ENCODE data around the gene CNIH2.
A peak's percentile ranks its signal among the peaks of the same experiment; 100 is the strongest.
"Not testable (repeated sequence)": the region's sequence is repeated elsewhere in the genome, so short reads cannot be mapped to it uniquely, and the experiment has no call there.

The CNIH2 gene

DNA sequence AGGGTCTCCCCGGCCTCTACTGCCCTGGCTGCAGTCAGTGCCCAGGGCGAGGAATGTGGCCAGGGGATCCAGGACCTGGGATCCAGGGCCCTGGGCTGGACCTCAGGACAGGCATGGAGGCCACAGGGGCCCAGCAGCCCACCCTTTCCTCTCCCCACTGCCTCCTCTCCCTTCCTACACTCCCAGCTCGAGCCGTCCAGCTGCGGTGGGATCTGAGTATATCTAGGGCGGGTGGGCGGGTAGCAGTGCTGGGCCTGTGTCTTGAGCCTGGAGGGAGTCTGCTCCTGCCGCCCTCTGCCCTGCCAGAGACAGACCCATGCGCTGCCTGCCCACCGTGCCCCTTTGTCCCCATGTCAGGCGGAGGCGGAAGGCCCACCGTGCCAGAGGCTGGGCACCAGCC is 1.4 kb upstream of the CNIH2 start:
- not testable (repeated sequence) for DNase-seq (ENCODE audit: low read depth in 2 of 3, low spot score in 2 of 3)

DNA sequence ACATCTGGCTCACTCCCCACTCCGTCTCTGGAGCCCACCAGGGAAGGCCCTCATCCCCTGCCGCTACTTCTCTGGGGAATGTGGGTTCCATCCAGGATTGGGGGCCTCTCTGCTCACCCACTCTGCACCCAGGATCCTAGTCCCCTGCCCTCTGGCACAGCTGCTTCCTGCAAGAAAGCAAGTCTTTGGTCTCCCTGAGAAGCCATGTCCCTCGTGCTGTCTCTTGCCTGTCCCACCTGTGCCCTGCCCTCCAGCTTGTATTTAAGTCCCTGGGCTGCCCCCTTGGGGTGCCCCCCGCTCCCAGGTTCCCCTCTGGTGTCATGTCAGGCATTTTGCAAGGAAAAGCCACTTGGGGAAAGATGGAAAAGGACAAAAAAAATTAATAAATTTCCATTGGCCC is 911 bp upstream of the CNIH2 start:
- not testable (repeated sequence) for DNase-seq (ENCODE audit: low read depth in 2 of 3, low spot score in 2 of 3)

DNA sequence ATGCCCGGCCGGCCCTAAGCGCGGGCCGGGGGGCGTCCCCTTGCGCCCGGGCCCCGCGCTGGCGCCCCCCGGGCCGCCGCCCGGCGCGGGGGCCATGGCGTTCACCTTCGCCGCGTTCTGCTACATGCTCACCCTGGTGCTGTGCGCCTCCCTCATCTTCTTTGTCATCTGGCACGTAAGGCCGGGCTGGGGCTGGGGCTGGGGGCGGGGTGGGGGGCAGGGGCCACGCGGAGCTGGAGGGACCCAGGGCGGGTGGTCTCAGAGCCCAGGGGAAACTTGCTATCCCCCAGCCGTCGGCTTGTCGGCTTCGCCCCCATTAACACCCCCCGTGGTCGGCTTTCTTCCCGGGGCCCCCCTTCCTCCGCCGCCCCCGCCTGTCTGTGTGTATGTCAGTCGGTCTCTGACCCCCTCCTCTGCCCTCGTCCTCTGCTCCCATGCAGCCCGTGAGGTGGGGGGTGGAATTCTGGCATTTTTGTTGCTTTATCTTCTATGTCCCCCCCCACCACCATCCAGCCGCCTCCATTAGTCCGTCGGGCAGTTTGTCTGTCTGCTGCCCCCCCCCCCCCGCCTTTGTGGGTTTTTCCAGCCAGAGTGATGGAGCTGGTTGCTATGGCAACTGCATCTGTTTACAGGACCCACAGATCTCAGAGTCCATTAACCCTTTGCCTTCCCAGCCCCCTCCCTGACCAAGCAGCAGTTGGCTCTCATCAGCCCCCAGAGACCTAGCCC is 552 bp downstream of the CNIH2 start:
- no peak for DNase-seq (ENCODE audit: low read depth in 2 of 3, low spot score in 2 of 3)

DNA sequence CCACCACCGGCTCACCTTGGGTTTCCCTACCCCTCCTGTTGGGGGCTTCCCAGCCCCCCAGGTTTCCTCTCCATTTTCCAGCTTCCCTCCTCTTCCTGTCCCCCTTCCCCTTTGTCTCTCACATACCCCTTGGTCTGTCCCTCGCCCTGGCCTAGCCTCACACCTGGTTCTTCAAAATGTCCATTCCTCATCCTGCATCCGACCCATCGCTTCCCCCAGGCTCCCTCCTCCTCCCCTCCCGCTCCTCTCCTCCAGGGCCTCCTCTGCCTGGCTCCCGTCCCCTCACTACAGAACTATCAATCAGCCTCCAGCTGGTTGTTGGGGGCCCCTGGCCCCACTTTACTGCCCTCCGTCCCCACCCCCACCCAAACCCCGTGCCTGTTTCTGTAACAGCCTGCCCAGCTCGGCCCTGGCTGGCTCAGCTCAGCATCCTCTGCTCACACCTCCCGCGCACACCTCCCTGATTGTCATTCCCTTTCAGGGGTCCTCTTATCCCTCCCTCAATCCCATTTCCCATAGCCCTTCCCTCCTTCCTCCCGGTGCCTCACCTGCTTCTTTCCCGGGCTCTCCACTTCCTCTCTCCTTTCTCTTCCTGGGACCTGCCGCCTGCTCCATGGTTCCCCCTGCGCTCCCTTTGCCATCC is 1.2 kb downstream of the CNIH2 start:
- no peak for DNase-seq (ENCODE audit: low read depth in 2 of 3, low spot score in 2 of 3)

DNA sequence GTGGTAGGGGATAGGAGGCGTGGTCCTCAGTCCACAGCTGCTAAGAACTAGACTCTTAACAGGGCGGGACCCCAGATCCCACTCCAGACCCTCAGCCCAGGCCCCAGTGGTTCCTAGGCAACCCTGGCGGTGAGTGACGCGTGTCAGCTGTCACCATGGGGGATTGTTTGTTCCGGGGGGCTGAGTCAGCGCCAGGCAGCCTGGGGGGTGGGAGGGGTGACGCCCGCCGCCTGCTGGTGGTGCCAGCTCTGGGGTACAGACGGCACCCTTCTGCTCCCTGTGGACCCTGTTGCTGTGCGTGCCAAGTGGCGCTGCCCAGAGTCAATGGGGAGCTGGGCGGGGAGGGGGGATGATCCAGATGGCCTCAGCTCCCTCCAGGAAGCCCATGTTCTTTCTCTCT is 2.5 kb downstream of the CNIH2 start:
- no peak for DNase-seq (ENCODE audit: low read depth in 2 of 3, low spot score in 2 of 3)

DNA sequence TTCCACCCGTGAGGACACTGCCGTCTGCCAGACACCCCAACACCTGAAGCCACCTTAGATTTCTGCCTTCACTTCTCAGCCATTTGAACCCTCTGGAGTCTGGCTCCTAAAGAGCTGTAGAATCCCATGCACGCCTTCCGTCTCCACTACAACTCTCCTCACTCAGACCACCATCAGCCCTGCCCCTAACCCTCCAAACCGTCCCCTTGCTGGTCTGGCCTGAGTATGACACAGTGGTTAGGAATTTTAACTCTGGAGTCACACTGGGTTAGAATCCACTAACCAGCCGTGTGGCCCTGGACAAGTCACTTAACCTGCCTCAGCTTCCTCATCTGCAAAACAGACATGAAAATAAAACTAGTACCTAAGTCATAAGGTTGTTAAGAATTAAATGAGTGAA is 3.0 kb downstream of the CNIH2 start:
- no peak for DNase-seq (ENCODE audit: low read depth in 2 of 3, low spot score in 2 of 3)

DNA sequence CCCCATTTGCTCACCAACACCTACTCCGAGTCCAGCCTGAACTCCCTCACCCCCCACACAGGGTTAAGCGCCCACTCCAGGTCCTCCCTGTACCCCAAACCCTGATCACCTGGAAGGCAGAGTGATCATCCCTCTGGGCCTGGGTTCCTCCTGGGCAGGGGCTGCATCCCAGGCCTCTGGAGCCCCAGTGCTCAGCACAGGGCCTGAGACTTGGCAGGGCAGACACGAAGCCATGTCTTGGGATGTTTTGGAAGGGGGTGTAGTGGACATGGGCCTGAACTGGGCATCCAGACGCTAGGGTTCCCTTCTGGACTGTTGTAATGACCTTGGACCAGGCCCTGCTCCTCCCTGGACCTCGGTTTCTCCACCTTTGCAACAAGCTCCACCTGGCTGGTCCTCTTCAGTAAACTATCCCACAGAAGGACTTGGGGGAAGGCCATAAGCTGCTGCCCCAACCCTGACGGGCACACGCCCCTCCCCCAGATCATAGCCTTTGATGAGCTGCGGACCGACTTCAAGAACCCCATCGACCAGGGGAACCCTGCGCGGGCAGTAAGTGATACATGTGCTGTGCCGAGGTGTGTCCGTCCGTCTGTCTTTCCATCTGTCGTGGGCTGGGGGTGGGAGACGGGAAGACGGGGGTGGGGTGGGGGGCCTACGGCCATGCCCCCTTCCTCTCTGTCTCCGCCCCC is 3.9 kb downstream of the CNIH2 start:
- no peak for DNase-seq (ENCODE audit: low read depth in 2 of 3, low spot score in 2 of 3)

DNA sequence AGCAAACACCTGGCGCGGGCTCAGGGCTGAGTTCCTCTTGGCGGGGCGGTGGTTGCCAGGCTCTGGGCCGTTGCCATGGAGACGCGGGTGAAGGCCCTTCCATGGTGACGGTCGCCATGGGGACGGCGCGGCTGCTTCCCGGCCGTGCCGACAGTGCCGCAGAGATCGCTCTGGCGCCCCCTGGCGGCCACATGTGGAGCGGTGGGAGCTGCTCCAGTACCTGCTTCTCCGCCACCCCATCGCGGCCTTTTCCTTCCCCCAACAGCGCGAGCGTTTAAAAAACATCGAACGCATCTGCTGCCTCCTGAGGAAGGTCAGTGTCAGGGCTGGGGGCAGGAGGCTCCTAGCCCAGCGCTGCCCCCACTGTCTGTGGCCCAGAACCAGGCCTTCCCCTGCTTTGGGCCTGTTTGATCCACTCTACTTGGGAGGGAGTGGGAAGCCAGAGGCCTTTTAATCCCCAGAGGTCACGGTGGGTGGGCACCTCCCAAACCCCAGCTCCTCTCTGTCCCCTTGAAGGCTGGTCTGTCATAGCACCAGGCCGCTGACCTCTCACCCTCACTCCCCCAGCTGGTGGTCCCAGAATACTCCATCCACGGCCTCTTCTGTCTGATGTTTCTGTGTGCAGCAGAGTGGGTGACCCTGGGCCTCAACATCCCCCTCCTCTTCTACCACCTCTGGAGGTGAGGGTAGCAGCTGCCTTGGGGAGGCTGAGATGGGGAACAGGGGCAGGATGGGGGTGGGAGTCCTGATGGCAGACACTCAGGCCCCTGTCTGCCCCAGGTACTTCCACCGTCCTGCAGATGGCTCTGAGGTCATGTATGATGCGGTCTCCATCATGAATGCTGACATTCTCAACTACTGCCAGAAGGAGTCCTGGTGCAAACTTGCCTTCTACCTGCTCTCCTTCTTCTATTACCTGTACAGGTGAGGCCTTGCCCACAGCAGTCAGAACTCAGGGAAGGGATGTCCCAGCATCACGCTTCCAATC is 4.8 kb downstream of the CNIH2 start:
- peak; percentile 96 to 99 (median 98) for DNase-seq (ENCODE audit: low read depth in 2 of 3, low spot score in 2 of 3)

DNA sequence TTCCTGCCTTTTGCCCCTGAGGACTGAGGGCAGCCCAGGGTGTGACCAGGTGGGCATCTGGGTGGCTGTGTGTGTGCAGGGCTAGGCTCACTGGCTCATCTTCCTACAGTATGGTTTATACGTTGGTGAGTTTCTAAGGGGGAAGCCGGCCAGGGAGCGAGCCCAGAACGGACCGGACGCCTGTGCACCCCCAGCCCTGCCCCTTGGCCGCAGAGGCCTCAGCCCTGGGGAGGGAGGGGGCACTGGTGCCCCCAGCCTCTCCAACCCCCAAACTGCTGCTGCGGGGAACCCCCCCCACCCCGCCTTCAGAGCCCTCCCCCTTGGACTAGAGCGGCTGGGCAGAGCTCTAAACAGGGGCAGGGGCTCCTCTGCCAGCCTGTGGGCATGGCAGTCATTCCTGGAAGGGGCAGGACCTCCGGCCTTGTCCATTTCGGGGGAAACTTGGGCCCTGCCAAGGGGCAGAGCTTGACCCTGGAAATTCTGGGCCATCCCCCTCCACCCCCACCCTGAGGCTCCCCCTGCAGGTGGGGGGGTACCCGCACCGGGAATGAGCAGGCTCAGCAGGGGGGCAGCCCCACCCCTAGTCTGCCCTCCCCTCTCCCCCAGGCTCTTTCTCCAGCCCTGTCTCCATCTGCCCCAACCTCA is 5.6 kb downstream of the CNIH2 start:
- DNase-seq (ENCODE audit: low read depth in 2 of 3, low spot score in 2 of 3): no peak

DNA sequence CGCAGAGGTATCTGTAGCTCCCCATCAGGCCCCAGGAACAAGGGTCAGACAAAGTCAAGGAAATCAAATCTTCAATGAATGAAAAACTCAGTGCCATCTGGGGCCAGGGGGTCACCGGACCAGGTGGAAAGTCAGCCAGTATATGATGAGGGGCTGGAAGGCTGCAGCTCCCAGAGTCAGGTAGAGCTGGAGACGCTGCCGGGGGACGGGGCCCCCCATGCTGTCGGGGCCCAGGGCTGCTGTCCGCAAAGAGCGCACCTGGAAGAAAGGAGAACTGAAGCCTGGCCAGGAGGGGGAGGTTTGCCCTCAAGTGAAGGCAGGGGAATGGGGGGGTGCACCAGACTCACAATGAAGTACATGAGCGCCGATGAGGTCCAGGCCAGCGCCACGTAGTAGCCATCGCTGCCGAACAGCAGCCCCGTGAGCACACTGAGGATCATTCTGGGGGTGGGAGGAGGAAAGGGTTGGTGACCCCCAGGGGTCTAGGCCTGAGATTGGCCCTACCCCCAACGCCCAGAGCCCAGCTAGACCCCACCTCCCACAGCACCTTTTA is 6.6 kb downstream of the CNIH2 start:
- no peak for DNase-seq (ENCODE audit: low read depth in 2 of 3, low spot score in 2 of 3)

DNA sequence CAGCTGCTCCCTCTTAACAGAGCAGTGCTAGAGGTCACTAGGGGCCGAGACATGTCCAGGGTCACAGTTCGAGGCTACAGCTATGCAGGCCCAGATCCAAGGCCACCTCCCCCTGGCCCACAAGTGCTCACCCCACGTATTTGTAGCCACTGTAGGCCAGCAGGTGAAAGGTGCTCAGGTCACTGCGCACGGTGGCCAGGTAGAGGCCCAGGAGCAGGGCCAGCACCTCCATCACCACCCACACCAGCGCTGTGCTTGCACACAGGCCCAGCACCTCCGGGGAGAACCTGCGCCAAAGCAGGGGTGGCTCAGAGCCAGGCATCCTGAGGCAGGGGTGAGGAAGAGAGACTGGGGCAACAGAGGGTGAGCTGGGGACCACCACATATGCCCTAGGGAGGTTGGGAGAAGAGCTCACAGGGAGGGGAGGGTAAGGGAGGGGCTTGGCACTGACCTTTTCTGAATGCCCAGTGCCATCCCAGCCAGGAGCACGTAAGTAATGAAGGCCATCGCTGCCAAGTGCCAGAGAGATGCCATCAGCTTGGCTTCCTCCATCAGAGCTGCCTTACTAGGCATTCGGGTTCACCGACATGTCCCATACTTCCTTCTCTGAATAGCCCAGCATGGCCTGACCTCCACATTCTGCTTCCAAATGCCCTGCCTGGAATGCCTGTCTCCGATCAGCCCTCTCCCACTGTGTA is 7.4 kb downstream of the CNIH2 start:
- no peak for DNase-seq (ENCODE audit: low read depth in 2 of 3, low spot score in 2 of 3)

DNA sequence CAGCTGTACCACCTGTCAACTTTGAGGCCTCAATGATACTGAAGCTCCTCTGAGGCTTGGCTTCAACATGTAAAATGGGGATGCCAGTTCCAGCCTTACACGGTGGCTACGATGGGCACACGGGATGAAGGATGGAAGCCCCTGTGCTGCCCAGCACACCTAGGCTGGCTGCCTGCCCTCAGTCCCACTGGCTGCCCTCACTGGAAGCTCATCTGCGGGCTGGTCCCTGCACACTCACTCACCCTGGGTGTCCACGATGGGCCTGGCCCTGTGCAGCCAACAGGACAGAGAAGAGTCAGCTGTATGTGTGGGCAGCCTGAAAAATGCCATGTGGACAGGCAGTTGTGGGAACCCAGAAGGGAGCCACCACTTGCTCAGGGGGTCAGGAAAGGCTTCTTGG is 8.7 kb downstream of the CNIH2 start:
- no peak for DNase-seq (ENCODE audit: low read depth in 2 of 3, low spot score in 2 of 3)

DNA sequence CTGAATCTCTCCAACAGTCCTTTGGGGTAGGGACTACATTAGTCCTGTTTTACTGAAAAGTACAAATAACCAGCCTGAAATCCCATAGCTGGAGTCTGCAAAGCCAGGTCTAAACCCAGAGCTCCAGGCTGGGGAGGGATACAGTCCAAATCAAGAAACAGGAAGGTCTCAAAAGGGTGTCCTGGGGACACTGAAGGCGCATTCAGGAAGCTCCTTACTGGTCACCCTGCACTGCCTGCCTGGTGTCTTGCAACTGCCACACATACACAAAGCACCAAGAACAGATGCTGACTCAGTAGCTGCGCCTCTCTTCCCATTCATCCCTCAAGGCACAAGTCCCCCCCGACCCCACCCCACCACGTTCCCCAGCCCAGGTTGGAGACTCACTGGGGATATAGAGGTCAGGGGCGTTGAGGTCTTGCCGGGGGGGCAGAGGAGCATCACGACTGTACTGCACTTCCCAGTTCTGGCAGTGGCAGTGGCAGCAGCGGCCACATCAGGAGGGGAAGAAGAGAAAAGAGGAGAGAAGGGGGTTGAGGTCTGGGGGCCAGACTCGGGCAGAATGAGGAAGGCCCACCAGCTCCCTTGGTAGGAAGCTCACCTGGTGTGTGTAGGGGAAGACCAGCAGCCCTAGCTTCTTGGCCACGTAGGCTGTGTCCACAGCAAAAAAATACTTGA is 9.4 kb downstream of the CNIH2 start:
- no peak for DNase-seq (ENCODE audit: low read depth in 2 of 3, low spot score in 2 of 3)

DNA sequence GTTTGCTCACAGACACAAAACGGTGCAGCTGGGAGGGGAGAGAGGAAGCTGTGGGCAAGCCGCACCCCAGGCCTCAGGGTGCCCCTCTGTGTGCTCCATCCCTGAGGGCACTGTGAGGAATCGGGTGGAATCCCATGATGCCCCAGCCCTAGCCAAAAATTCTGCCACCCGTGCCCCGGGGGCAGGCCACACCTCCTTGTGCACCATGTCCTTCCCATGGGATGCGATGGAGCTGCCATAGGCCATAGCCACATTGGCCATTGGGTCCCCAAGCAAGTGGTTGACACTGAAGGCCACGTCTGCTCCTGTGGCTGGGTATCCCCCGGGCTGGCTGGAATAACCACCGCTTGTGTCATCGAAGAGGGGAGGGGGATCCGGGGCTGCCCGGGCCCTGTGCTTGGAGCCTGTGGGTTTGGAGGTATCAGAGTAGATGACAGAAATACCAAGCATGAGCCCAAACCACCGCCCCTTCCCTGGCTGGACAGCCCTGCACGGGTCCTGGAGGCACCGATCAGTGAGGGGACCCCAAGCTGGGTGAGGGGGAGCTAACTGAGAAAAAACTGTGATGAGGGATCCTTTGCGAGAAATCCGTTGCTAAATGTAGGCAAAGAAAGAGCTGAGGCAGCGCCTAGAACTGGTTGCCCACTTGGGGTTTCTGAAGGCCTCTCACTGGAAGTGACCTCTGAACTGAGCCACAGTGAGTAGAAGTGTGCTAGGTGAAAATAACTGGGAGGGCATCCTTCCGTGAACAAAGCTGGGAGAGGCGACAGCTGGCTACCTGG is 10.1 kb downstream of the CNIH2 start:
- DNase-seq (ENCODE audit: low read depth in 2 of 3, low spot score in 2 of 3): no peak

DNA sequence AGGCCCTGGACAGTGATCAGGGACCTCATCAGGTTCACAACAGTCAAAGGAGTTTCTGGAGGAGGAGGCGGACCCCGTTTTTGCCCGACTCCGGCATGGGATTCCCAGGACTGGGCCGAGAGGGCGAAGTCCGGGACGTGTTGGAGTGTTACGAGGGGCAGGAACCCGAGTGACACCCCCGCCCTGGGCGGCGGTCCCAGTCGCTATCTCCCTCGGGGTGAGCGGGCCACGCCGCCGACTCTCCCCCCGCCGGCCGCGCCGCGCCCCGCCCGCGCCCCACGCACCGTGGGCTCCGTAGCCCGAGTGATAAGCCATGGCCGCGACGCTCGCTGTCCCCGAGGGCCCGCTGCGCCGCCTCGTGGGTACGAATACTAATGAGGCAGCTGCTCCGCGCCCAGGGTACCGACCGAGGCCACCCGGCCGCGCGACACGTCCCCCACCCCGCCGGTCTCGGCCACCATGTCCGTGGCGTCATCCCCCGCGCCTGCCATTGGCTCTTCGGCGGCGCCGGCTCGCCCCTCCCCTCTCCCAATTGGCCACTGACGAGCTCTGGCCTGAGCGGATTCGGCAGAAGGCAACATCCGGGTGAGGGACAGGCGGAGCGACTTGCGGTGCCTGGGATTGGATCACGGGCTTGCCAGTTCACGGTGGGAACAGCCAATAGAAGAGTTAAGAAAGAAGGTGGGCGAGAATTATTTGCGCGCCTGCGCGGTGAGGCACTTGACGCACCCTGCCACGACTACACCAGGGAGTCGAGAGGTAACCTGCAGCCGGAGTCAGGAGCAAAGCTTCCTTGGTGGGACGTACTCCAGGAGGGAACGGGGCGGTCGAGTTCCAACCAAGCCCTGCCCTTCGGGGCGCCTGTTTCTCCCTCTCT is 10.9 kb downstream of the CNIH2 start, which contains the start of gene YIF1A:
Gene YIF1A, minus strand, starts transcription at position 473 of the 877 bp plus-strand sequence. Its CDS starts 158 bp downstream, at position 315.
- DNase-seq (ENCODE audit: low read depth in 2 of 3, low spot score in 2 of 3): peak; percentile 81 to 97 (median 91)

DNA sequence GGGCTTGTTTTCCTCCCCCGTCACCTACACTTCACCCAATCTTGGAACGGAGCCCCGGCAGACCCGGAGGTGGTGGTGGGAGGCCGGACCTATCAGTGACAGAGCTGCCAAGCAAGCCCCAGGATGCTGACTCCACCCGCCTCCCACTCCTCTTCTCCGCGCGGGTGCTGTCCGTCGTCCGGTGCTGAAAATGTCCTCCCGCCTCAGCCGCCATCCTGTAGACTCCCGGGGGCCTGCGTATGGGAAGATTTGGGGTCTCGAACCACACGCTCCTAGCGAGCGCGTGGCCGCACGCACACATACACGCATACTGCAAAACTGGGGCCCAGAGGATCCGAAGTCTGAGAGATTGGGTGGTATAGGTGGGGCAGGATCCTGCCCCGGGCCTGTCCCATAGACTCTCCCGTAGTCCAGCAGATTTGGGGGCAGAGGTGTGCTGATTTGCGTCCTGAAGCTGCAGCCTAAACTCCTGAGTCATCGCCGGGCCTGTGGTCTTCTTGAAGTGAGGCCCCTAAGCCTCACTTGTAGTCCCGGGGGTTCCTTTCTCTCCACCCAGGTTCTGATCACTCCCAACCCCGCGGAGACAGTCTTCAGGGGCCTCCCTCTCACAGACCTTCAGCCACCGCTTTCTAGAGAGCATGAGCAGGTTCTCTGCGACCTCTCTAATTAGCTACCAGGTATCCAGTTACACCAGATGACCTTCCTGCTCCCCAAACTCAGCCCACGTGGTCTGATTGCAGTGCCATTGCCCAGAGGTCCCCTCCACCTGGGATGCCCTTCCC is 11.8 kb downstream of the CNIH2 start:
- peak in 1 of 3 experiments; percentile 69 for DNase-seq (ENCODE audit: low read depth in 2 of 3, low spot score in 2 of 3)

DNA sequence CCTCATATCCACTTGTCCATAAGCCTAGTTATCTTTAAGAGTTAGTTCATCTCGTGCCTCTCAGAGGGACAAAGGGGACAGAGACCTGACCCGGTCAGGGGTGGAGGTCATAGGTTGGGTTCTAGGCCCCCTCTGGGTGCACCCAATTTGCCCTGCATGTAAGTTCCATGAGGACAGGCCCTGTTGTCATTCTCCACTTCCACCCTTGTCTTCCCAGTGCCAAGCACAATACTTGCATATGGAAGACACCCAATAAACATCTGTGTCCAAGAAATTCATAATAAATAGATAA is 12.3 kb downstream of the CNIH2 start:
- no peak for DNase-seq (ENCODE audit: low read depth in 2 of 3, low spot score in 2 of 3)

Data from activated CD8-positive, alpha-beta memory T cell treated with anti-CD3 and anti-CD28 coated beads for 48 hours (primary cell).